A549 (cell line): Measurements from ENCODE around the gene ANXA2. TPM values are rescaled to one million over a fixed set of nuclear protein-coding genes. Genes with fewer than 3 reads are reported as not detected.

Source experiments
- ATAC-seq, 2 experiments: fragments of 200-7000 bp in 1 of 2; fragments of >200 bp in 1 of 2; cut with Nextera tagmentation in 1 of 2; cut with Tn5 transposase in 1 of 2; 3 replicates each; pipeline versions ENCODE4 v1.8.0 to v1.9.1; 2018 to 2020; ENCODE audit warnings: mild to moderate bottlenecking in 1 of 2, moderate library complexity in 1 of 2
- CTCF ChIA-PET: fragments of 300-600 bp; sonication (Branson Sonifier 250); formaldehyde crosslinking; extraction: SDS; loops from one replicate; lab custom pipeline; 2021; ENCODE audit warnings: antibody characterized with exemption, inconsistent platforms; lab: Yijun Ruan, JAX
- POLR2A ChIA-PET: fragments of 350-600 bp; formaldehyde crosslinking; extraction: SDS; loops from one replicate; lab custom pipeline; 2021; ENCODE audit warnings: antibody characterized with exemption, inconsistent platforms; lab: Yijun Ruan, JAX
- DNase-seq, 2 experiments: peaks; one replicate each; pipeline versions ENCODE4 v3.0.0 to v3.0.0-alpha.2; 2011 to 2016; ENCODE audit warnings: low read depth in 1 of 2, low spot score in 1 of 2
- FAIRE-seq: peaks from 2 replicates; lab custom pipeline; 2011; peaks lifted over from hg19 to GRCh38; lab: Jason Lieb, UNC
- H3K27ac ChIP-seq, 2 experiments: fragments of >200 bp; sonication (Bioruptor Twin); formaldehyde crosslinking; 3 replicates each; pipeline ENCODE4 v1.5.1; 2016 to 2017
- H3K4me1 ChIP-seq: fragments of >200 bp; sonication (Bioruptor Twin); formaldehyde crosslinking; 3 replicates; pipeline ENCODE4 v1.6.1; 2016
- H3K4me2 ChIP-seq: fragments of >200 bp; sonication (Bioruptor Twin); formaldehyde crosslinking; 3 replicates; pipeline ENCODE4 v1.6.1; 2016
- H3K4me3 ChIP-seq: fragments of >200 bp; sonication (Bioruptor Twin); formaldehyde crosslinking; 3 replicates; pipeline ENCODE4 v1.5.1; 2016
- H3K9me3 ChIP-seq: fragments of >200 bp; sonication (Bioruptor Twin); formaldehyde crosslinking; 3 replicates; pipeline ENCODE4 v1.6.1; 2016
- CBX8 ChIP-seq: fragments of 200-600 bp; sonication (generic); IDR thresholded peaks from 2 replicates; pipeline ENCODE4 v1.6.1; 2016
- EHF ChIP-seq: fragments of 250-450 bp; sonication (Bioruptor Pico); IDR thresholded peaks from 2 replicates; pipeline ENCODE4 v1.5.0; 2020; ENCODE audit warnings: mild to moderate bottlenecking
- EHMT2 ChIP-seq: fragments of 200-600 bp; sonication (generic); IDR thresholded peaks from 2 replicates; pipeline ENCODE4 v1.6.1; 2016; ENCODE audit warnings: antibody characterized with exemption, low read depth, mild to moderate bottlenecking, moderate library complexity
- EP300 ChIP-seq, 2 experiments: fragments of >200 bp; sonication (Bioruptor Twin); formaldehyde crosslinking; IDR thresholded peaks; 2 replicates in 1 of 2; 3 replicates in 1 of 2; pipeline ENCODE4 v1.6.1; 2016 to 2017
- FOSB ChIP-seq: fragments of 250-450 bp; sonication (Bioruptor Pico); IDR thresholded peaks from 2 replicates; pipeline ENCODE4 v1.5.0; 2020; ENCODE audit warnings: mild to moderate bottlenecking, moderate library complexity
- GATA3 ChIP-seq: IDR thresholded peaks from 2 replicates; pipeline ENCODE4 v1.6.1; 2012; ENCODE audit warnings: borderline replicate concordance
- HEYL ChIP-seq: fragments of 250-450 bp; sonication (Bioruptor Pico); IDR thresholded peaks from 2 replicates; pipeline ENCODE4 v1.8.0; 2021; ENCODE audit warnings: mild to moderate bottlenecking, moderate library complexity
- HOXA7 ChIP-seq: fragments of 250-450 bp; sonication (Bioruptor Pico); IDR thresholded peaks from 2 replicates; pipeline ENCODE4 v1.5.0; 2020; ENCODE audit warnings: mild to moderate bottlenecking, moderate library complexity
- HOXB13 ChIP-seq: fragments of 250-450 bp; sonication (Bioruptor Pico); IDR thresholded peaks from 2 replicates; pipeline ENCODE4 v1.5.0; 2020; ENCODE audit warnings: low read depth, mild to moderate bottlenecking, moderate library complexity
- HOXB5 ChIP-seq: fragments of 250-450 bp; sonication (Bioruptor Pico); IDR thresholded peaks from 2 replicates; pipeline ENCODE4 v1.5.0; 2020; ENCODE audit warnings: mild to moderate bottlenecking, moderate library complexity
- JUN ChIP-seq, 2 experiments: fragments of >200 bp; sonication (Bioruptor Twin); formaldehyde crosslinking; IDR thresholded peaks; 2 replicates in 1 of 2; 3 replicates in 1 of 2; pipeline ENCODE4 v1.6.1; 2016 to 2017
- KDM5A ChIP-seq: fragments of 200-600 bp; sonication (generic); IDR thresholded peaks from 2 replicates; pipeline ENCODE4 v1.6.1; 2016; ENCODE audit warnings: antibody characterized with exemption, mild to moderate bottlenecking
- MAFK ChIP-seq: fragments of 450-650 bp; IDR thresholded peaks from 2 replicates; pipeline ENCODE4 v1.6.1; 2014; ENCODE audit not compliant: partially characterized antibody
- NFE2L2 ChIP-seq: fragments of 150-350 bp; conservative IDR thresholded peaks from 2 replicates; pipeline ENCODE4 v1.6.1; 2014; ENCODE audit warnings: low read length
- POLR2AphosphoS2 ChIP-seq: conservative IDR thresholded peaks from 2 replicates; pipeline ENCODE4 v1.6.1; 2012; ENCODE audit warnings: low read length, improper control_type of control experiment, inconsistent platforms
- RAD21 ChIP-seq, 2 experiments: fragments of >200 bp in 1 of 2; sonication (Bioruptor Twin) in 1 of 2; formaldehyde crosslinking in 1 of 2; IDR thresholded peaks in 1 of 2; conservative IDR thresholded peaks in 1 of 2; 2 replicates in 1 of 2; 3 replicates in 1 of 2; pipeline ENCODE4 v1.6.1; 2012 to 2018; ENCODE audit warnings: inconsistent platforms in 1 of 2
- RARB ChIP-seq: fragments of 250-450 bp; sonication (Bioruptor Pico); IDR thresholded peaks from 2 replicates; pipeline ENCODE4 v1.8.0; 2021; ENCODE audit warnings: mild to moderate bottlenecking, moderate library complexity
- SREBF2 ChIP-seq: fragments of 450-650 bp; IDR thresholded peaks from 2 replicates; pipeline ENCODE4 v1.6.1; 2014; ENCODE audit warnings: mild to moderate bottlenecking, moderate library complexity
- TFCP2L1 ChIP-seq: fragments of 250-450 bp; sonication (Bioruptor Pico); IDR thresholded peaks from 2 replicates; pipeline ENCODE4 v1.5.0; 2021; ENCODE audit warnings: mild to moderate bottlenecking
- TP53 ChIP-seq: fragments of 250-450 bp; sonication (Bioruptor Pico); IDR thresholded peaks from 2 replicates; pipeline ENCODE4 v1.5.0; 2021; ENCODE audit warnings: mild to moderate bottlenecking, moderate library complexity
- ZFP36 ChIP-seq: fragments of 450-650 bp; IDR thresholded peaks from 2 replicates; pipeline ENCODE4 v1.6.1; 2014; ENCODE audit warnings: borderline replicate concordance; ENCODE audit not compliant: partially characterized antibody
- ZNF302 ChIP-seq: fragments of 250-450 bp; sonication (Bioruptor Pico); IDR thresholded peaks from 2 replicates; pipeline ENCODE4 v1.9.0; 2021; ENCODE audit warnings: inconsistent platforms, mild to moderate bottlenecking, moderate library complexity
- WGBS: methylation state at CpG from one replicate; pipeline ENCODE4 v1.1.6; 2017; ENCODE audit errors: missing lambda C conversion rate; 5-methylcytosine and 5-hydroxymethylcytosine counted together
- polyA plus RNA-seq, 4 experiments: library from polyadenylated mRNA; depleted of rRNA in 3 of 4; stranded (reverse); fragments of >200 nt; fragmentation: RNase III in 1 of 4; extraction: RNeasy Plus Mini Kit Qiagen cat#74134 plus additional on column Dnase treatment in 1 of 4; gene quantifications; 2 replicates in 3 of 4; 3 replicates in 1 of 4; pipeline ENCODE4 v1.2.3, GENCODE V29; 2011 to 2017
- TF ChIP-seq, protein P1 (sequence below): fragments of 450-650 bp; IDR thresholded peaks from 2 replicates; pipeline ENCODE4 v1.6.1; 2014; ENCODE audit warnings: antibody characterized with exemption
- TF ChIP-seq, protein P2 (sequence below): IDR thresholded peaks from 2 replicates; pipeline ENCODE4 v1.6.1; 2012; ENCODE audit warnings: low read depth, borderline replicate concordance
- TF ChIP-seq, protein P3 (sequence below): fragments of 250-450 bp; sonication (Bioruptor Pico); IDR thresholded peaks from 2 replicates; pipeline ENCODE4 v1.5.0; 2020; ENCODE audit warnings: low read depth, mild to moderate bottlenecking, moderate library complexity
- TF ChIP-seq, protein P4 (sequence below): fragments of 250-450 bp; sonication (Bioruptor Pico); IDR thresholded peaks from 2 replicates; pipeline ENCODE4 v1.5.0; 2021; ENCODE audit warnings: mild to moderate bottlenecking, moderate library complexity, borderline replicate concordance

ANXA2 gene
- polyA plus RNA-seq, 2 of the 4 experiments (the other 2 are of a cell fraction), result 4,707 to 5,746 TPM

DNA sequence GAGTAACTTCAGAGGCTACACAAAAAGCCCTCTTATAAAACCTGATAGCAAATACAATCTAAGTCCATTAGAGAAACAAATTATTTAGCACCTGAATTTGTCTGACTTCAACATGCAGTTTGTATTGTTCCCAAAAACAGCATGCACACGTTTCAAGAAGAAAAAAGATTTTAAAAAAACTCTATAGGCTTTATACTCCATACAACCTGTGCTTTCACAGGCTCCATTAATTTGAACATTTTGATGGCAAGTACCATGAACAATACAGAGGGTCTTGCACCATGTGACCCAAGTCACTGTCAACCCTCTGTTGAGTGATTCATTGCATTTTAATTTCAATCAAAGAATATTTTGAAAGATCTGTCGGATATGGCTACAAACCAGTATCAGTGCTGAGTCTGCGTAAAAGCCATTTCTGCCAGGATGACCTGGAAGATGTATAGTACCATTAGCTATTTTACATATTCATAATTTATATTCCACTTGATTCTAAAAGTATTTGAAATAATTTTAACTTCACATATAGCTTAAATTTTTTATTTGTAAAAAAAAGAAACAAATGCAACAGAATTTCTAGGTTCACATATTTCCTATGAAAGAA is 13.2 kb downstream of the ANXA2 start (continued):
- TF ChIP-seq, protein P1, sequence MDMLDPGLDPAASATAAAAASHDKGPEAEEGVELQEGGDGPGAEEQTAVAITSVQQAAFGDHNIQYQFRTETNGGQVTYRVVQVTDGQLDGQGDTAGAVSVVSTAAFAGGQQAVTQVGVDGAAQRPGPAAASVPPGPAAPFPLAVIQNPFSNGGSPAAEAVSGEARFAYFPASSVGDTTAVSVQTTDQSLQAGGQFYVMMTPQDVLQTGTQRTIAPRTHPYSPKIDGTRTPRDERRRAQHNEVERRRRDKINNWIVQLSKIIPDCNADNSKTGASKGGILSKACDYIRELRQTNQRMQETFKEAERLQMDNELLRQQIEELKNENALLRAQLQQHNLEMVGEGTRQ, result 0 out of 2 replicates have a peak, but pooled peaks have one; percentile 8
- TF ChIP-seq MAFK (peak; percentile 80), HOXA7 (CRISPR knock-in tag) (peak; percentile 75; the same call in 1 of the 2 replicates), FOSB (peak; percentile 80)

DNA sequence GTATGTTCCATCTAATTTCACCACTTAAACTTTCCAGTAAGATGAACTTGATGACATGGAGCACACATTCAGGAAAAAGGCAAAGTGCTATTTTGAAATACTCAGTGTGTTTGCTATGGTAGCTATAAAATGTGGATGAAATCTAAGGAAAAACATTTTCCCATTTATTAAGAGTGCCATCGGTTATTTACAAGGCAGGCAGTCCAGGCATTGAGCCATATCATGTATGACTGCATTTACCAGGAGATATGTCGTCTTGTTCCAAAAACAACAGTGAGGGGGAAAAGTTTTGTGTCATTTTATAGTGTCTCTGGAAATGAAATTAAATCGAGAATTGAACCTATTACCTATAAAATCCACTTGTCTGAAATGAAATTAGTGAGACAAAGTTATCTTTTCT is 13.7 kb downstream of the ANXA2 start:
- ATAC-seq, result no peak
- H3K4me1 ChIP-seq, result peaks cover 100% of the 10 kb centered on the region
- DNase-seq, result no peak
- CTCF ChIA-PET, result interaction anchor here (0.7 to 5.3 kb wide), 6 partner anchors 9 to 137 kb away, joined by 3 to 19 read pairs (median 4); no protein-coding TSS in a partner anchor
- peak overlapping the region; percentile 94 for H3K4me2 ChIP-seq
- POLR2A ChIA-PET, result interaction anchor here (3.5 kb wide), 1 partner anchor 14 kb away, joined by 20 read pairs; the partner anchor contains the start of gene ANXA2
- H3K27ac ChIP-seq, result peak overlapping the region; percentile 90; a peak in 5 of 6 replicates
- H3K9me3 ChIP-seq, result no peaks in the 10 kb centered on the region
- peak overlapping the region; percentile 0; the same call in 1 of the 3 replicates for H3K4me3 ChIP-seq
- WGBS, result 39% methylated on average over 3 of the region's 3 CpGs
- TF ChIP-seq MAFK, result no peak
- TF ChIP-seq, protein P2, sequence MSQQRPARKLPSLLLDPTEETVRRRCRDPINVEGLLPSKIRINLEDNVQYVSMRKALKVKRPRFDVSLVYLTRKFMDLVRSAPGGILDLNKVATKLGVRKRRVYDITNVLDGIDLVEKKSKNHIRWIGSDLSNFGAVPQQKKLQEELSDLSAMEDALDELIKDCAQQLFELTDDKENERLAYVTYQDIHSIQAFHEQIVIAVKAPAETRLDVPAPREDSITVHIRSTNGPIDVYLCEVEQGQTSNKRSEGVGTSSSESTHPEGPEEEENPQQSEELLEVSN, result no peak
- TF ChIP-seq HOXB5 (CRISPR knock-in tag), result no peak
- TF ChIP-seq EHMT2, result no peak
- no peak for TF ChIP-seq SREBF2
- TF ChIP-seq, protein P3, sequence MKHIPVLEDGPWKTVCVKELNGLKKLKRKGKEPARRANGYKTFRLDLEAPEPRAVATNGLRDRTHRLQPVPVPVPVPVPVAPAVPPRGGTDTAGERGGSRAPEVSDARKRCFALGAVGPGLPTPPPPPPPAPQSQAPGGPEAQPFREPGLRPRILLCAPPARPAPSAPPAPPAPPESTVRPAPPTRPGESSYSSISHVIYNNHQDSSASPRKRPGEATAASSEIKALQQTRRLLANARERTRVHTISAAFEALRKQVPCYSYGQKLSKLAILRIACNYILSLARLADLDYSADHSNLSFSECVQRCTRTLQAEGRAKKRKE (CRISPR knock-in tag), result no peak
- no peak for TF ChIP-seq GATA3
- no peak for TF ChIP-seq EHF (CRISPR knock-in tag)
- no peak; a peak in 1 of 5 replicates for TF ChIP-seq JUN (IDR thresholded peaks at IDR 0.05)
- no peak; the same call in 1 of the 2 replicates for TF ChIP-seq FOSB
- TF ChIP-seq ZFP36, result no peak
- no peak for TF ChIP-seq RAD21 (conservative IDR thresholded peaks at IDR 0.05 in 1 of 2, IDR thresholded peaks at IDR 0.05 in 1 of 2)
- no peak for TF ChIP-seq CBX8
- no peak for TF ChIP-seq KDM5A
- no peak for TF ChIP-seq ZNF302 (CRISPR knock-in tag)
- FAIRE-seq, result no peak

DNA sequence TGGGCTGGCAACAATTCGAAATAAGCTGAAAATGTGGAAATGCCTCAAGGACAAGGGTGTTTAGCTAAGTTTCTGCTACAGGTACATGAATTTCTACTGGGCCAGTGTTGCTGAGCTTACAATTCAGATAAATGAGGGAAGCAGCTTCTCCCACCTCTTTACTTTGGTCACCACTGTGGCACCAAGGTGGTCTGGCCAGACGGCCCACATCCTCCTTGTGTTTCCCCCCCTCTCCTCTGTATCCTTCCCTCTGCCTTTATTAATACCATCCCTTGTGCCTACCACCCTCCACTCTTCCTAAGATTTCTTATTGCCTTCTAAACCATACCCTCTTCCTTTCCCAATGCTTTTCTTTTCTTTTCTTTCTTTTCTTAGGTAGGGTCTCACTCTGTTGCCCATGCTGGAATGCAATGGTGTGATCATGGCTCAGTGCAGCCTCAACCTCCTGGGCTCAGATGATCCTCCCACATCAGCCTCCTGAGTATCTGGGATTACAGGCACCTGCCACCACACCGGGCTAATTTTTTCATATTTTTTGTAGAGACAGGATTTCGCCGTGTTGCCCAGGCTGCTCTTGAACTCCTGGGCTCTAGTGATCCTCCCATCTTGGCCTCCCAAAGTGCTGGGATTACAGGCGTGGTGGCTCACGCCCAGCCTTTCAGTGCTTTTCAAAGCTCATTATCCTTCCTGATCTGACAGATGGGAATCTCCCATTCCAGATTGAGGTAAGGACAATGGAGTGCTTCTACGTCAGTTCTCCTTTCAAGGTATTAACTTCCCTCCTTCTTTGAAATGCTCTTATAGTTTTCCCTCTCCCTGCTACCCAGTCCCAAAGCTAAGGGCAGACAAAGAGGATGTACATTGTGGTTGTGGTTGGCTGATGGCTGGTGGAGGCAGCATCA is 14.8 kb downstream of the ANXA2 start:
- ChIA-PET CTCF (interaction anchor here (0.6 to 5.3 kb wide), 13 partner anchors 9 to 692 kb away, joined by 3 to 19 read pairs (median 3); no protein-coding TSS in a partner anchor), POLR2A (interaction anchor here (0.9 to 3.5 kb wide), 11 partner anchors 8 to 24 kb away, joined by 3 to 20 read pairs (median 6); partner anchors contain the start of gene ANXA2)
- 72% methylated on average over 8 of the region's 8 CpGs for WGBS
- Histone ChIP-seq H3K4me1 (peaks cover 100% of the 10 kb centered on the region), H3K4me3 (peak overlapping the region; percentile 0; the same call in 1 of the 3 replicates), H3K27ac (peak overlapping the region; percentile 90; a peak in 5 of 6 replicates), H3K9me3 (no peaks in the 10 kb centered on the region)
- peak in 1 of 2 experiments; percentile 17; a peak in 3 of 6 replicates for ATAC-seq
- TF ChIP-seq NFE2L2 (no peak), RARB (CRISPR knock-in tag) (peak; percentile 88), HEYL (CRISPR knock-in tag) (no peak; the same call in 1 of the 2 replicates), TFCP2L1 (peak; percentile 61; the same call in 1 of the 2 replicates), TP53 (CRISPR knock-in tag) (peak; percentile 37; the same call in 1 of the 2 replicates), FOSB (peak; percentile 65), POLR2AphosphoS2 (peak; percentile 97; the same call in 1 of the 2 replicates), JUN (IDR thresholded peaks at IDR 0.05) (peak; percentile 8 to 24; a peak in 2 of 5 replicates), EP300 (IDR thresholded peaks at IDR 0.05) (no peak), HOXB13 (CRISPR knock-in tag) (no peak; the same call in 1 of the 2 replicates), HOXA7 (CRISPR knock-in tag) (peak; percentile 70)
- TF ChIP-seq, protein P4, sequence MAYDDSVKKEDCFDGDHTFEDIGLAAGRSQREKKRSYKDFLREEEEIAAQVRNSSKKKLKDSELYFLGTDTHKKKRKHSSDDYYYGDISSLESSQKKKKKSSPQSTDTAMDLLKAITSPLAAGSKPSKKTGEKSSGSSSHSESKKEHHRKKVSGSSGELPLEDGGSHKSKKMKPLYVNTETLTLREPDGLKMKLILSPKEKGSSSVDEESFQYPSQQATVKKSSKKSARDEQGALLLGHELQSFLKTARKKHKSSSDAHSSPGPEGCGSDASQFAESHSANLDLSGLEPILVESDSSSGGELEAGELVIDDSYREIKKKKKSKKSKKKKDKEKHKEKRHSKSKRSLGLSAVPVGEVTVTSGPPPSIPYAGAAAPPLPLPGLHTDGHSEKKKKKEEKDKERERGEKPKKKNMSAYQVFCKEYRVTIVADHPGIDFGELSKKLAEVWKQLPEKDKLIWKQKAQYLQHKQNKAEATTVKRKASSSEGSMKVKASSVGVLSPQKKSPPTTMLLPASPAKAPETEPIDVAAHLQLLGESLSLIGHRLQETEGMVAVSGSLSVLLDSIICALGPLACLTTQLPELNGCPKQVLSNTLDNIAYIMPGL, result 0 out of 2 replicates have a peak, but pooled peaks have one; percentile 38
- TF ChIP-seq, protein P3 (CRISPR knock-in tag), result 0 out of 2 replicates have a peak, but pooled peaks have one; percentile 33
- TF ChIP-seq, all 56 proteins: peak for 9
- FAIRE-seq, result no peak
- peak overlapping the region; percentile 94 for H3K4me2 ChIP-seq
- DNase-seq, result peak in 1 of 2 experiments; percentile 29
